Activated T-helper 17 cell treated with anti-CD3 and anti-CD28 coated beads, Interleukin-2, amount 50 U/mL, for 72 hours (primary cell): ENCODE measurements around the gene C3orf18. TPM values are rescaled to one million over a fixed set of nuclear protein-coding genes. Genes with fewer than 3 reads are reported as not detected.

Source experiments
- ATAC-seq: fragments of 150-1000 bp; cut with Tn5 transposase; replicated peaks from 2 replicates; pipeline ENCODE4 v1.10.0; 2021; ENCODE audit warnings: mild to moderate bottlenecking, moderate library complexity
- H3K27ac Mint-ChIP-seq: one replicate; pipeline ENCODE4 v1.8.0; 2022; ENCODE audit warnings: mixed read lengths
- H3K27me3 Mint-ChIP-seq: one replicate; pipeline ENCODE4 v1.8.0; 2022; ENCODE audit warnings: mixed read lengths
- H3K36me3 Mint-ChIP-seq: one replicate; pipeline ENCODE4 v1.8.0; 2022; ENCODE audit warnings: low read depth, mild to moderate bottlenecking, mixed read lengths
- H3K4me1 Mint-ChIP-seq: one replicate; pipeline ENCODE4 v1.8.0; 2022; ENCODE audit warnings: mixed read lengths
- H3K4me3 Mint-ChIP-seq: one replicate; pipeline ENCODE4 v1.8.0; 2022; ENCODE audit warnings: mild to moderate bottlenecking, mixed read lengths
- H3K9me3 Mint-ChIP-seq: one replicate; pipeline ENCODE4 v1.8.0; 2022; ENCODE audit warnings: mixed read lengths
- total RNA-seq, 2 donors: library from RNA; stranded (reverse); gene quantifications; one replicate each; pipeline ENCODE4 v1.2.3, GENCODE V29; 2022

The C3orf18 gene
- total RNA-seq, 2 donors from 2014 or later: 17.3 to 50.8 TPM

GRCh38 chr3:50592568-50592967, 25.0 kb upstream of the C3orf18 start:
- no peak for ATAC-seq
- Mint-ChIP-seq H3K4me1 (peaks cover 33% of the 10 kb centered on the region), H3K4me3 (peak overlapping the region; percentile 84), H3K27me3 (no peaks in the 10 kb centered on the region), H3K36me3 (peaks cover 43% of the 10 kb centered on the region), H3K9me3 (no peaks in the 10 kb centered on the region), H3K27ac (peak overlapping the region; percentile 97)

DNA sequence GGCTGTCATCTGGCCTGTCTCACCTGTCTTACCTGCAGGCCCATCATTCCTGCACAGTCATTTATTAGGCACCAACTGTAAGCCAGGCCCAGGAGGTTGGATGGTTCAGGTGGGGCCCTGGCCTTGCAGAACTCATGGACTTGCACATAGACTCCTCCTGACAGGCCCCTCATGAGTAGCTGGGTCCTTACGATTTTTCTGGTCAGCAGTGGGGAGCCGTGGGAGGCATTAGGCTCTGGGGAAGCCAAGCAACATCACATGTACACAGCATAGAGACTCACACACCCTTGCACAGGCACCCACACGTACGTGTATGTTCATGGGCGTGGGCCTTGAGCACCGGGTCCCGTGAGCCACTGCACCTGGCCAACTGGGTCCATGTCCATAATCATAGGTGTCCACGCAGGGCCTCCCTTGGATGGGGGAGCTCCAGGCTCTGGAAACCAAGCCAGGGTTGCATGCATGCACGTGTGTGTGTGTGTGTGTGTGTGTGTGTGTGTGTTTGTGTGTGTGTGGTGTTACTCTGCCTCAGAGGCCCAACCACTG, 23.7 kb upstream of the C3orf18 start:
- Mint-ChIP-seq H3K36me3 (peaks cover 49% of the 10 kb centered on the region), H3K4me3 (peak overlapping the region; percentile 84), H3K4me1 (peaks cover 38% of the 10 kb centered on the region), H3K9me3 (no peaks in the 10 kb centered on the region), H3K27ac (peak overlapping the region; percentile 97), H3K27me3 (no peaks in the 10 kb centered on the region)
- ATAC-seq: peak; percentile 13

DNA sequence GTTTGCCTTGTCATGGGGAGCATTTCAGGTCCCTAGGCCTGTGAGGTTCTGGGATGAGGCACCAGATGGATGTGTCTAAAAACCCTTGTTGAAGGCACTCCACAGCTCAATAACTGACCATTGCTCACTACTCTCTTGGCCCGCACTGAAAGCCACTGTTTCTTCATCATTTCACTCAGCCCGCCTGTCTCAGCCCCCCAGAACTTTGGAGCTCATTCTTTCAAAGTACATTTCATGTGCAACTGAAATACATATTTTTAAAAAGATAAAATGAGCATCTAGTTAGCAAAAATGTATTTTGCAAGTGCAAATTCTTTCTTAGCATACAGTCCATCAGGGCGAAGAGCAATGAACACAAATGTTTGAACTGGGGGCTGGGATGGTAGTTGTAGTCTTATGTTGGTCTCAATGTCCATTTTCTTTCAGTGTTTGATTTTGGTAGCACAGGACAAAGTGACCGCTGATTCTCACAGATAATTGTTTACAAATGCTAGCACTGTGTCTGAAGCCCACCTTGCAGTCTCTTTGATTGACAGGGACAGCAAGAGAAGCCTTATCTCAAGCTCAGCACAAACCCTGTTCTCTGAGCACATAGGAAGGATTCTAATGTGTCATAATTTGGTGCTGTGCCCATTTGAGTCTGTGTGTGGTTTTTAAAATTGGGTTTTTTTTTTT, 21.3 kb upstream of the C3orf18 start:
- ATAC-seq: no peak
- Mint-ChIP-seq H3K27ac (peak overlapping the region; percentile 97), H3K27me3 (no peaks in the 10 kb centered on the region), H3K4me1 (peaks cover 46% of the 10 kb centered on the region), H3K4me3 (peak overlapping the region; percentile 84), H3K36me3 (peaks cover 55% of the 10 kb centered on the region), H3K9me3 (no peaks in the 10 kb centered on the region)

DNA sequence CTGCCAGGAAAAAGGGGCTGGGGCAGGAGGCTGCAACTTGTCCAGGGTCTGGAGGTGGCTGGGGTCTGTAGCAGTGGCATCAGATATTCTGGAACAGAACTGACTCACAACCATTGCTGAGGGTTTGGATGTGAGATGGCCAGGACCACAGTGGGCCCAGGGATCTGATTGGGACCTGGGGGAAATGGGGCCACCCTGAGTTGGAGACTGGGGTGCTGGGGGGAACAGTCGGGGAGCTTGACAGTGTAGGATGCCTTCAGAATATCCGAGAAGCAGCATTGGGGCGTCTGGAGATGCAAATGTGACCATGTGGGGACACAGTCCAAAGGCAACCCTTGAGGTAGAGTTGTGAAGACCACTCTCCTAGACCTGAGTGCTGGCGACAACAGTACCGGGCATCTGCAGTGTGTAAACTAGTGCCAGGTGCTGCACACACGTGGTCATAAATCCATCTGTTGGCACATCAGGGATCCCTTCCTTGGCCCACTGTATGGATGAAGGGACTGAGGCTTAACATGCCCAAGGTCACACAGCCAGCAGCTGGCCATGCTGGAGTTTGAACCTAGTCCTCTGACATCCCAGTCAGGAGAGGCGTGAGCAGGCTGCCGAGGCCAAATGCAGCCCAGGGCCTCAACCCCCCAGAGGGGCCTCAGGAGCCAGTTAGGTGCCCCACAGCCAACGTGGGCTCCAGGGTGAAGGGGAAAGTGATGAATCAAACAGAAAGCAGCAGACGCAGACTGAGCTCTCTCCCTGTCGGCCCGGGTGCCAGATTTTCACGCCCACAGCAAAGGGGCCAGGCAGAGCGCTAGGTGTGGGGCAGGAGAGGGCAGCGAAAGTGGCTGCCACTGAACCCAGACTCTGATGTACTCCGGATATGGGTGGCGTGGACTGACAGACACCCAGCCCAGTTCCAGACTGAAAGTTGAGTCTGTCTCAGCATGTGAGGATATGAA, 20.5 kb upstream of the C3orf18 start:
- Mint-ChIP-seq H3K4me3 (peak overlapping the region; percentile 84), H3K36me3 (peaks cover 62% of the 10 kb centered on the region), H3K27me3 (no peaks in the 10 kb centered on the region), H3K9me3 (no peaks in the 10 kb centered on the region), H3K27ac (peak overlapping the region; percentile 97), H3K4me1 (peaks cover 50% of the 10 kb centered on the region)
- peak; percentile 54 for ATAC-seq

GRCh38 chr3:50587373-50587772, 19.8 kb upstream of the C3orf18 start:
- Mint-ChIP-seq H3K4me1 (peaks cover 43% of the 10 kb centered on the region), H3K27me3 (no peaks in the 10 kb centered on the region), H3K36me3 (peaks cover 63% of the 10 kb centered on the region), H3K4me3 (peak overlapping the region; percentile 84), H3K27ac (peak overlapping the region; percentile 97), H3K9me3 (no peaks in the 10 kb centered on the region)
- ATAC-seq: no peak

GRCh38 chr3:50586763-50587070, 19.2 kb upstream of the C3orf18 start:
- Mint-ChIP-seq H3K27ac (peak overlapping the region; percentile 97), H3K27me3 (no peaks in the 10 kb centered on the region), H3K4me3 (peak overlapping the region; percentile 84), H3K4me1 (peaks cover 41% of the 10 kb centered on the region), H3K9me3 (no peaks in the 10 kb centered on the region), H3K36me3 (peaks cover 66% of the 10 kb centered on the region)
- ATAC-seq: no peak

- no peaks in the 10 kb centered on the region for H3K27me3 Mint-ChIP-seq
- peak; percentile 5 for ATAC-seq
- peaks cover 68% of the 10 kb centered on the region for H3K36me3 Mint-ChIP-seq
- H3K9me3 Mint-ChIP-seq: no peaks in the 10 kb centered on the region
- peak overlapping the region; percentile 84 for H3K4me3 Mint-ChIP-seq
- peak overlapping the region; percentile 97 for H3K27ac Mint-ChIP-seq
- peaks cover 41% of the 10 kb centered on the region for H3K4me1 Mint-ChIP-seq
Measured at GRCh38 chr3:50585919-50586762, 18.6 kb upstream of the C3orf18 start.

GRCh38 chr3:50584391-50584790, 16.8 kb upstream of the C3orf18 start:
- H3K9me3 Mint-ChIP-seq: no peaks in the 10 kb centered on the region
- no peak for ATAC-seq

GRCh38 chr3:50583897-50584296, 16.4 kb upstream of the C3orf18 start:
- H3K36me3 Mint-ChIP-seq: peaks cover 78% of the 10 kb centered on the region
- peak overlapping the region; percentile 44 for H3K27ac Mint-ChIP-seq
- no peaks in the 10 kb centered on the region for H3K27me3 Mint-ChIP-seq
- H3K9me3 Mint-ChIP-seq: no peaks in the 10 kb centered on the region
- ATAC-seq: no peak
- H3K4me3 Mint-ChIP-seq: peak overlapping the region; percentile 84
- H3K4me1 Mint-ChIP-seq: peaks cover 42% of the 10 kb centered on the region

More at GRCh38 chr3:50584391-50584790, 16.8 kb upstream of the C3orf18 start:
- peaks cover 75% of the 10 kb centered on the region for H3K36me3 Mint-ChIP-seq
- H3K27ac Mint-ChIP-seq: peak overlapping the region; percentile 44
- H3K27me3 Mint-ChIP-seq: no peaks in the 10 kb centered on the region
- peak overlapping the region; percentile 84 for H3K4me3 Mint-ChIP-seq
- H3K4me1 Mint-ChIP-seq: peaks cover 41% of the 10 kb centered on the region

GRCh38 chr3:50582083-50582482, 14.5 kb upstream of the C3orf18 start:
- no peak overlapping the region for H3K27ac Mint-ChIP-seq

GRCh38 chr3:50581459-50581842, 13.9 kb upstream of the C3orf18 start:
- ATAC-seq: no peak
- Mint-ChIP-seq H3K27ac (no peak overlapping the region), H3K4me3 (no peak overlapping the region), H3K4me1 (peaks cover 26% of the 10 kb centered on the region), H3K36me3 (peaks cover 80% of the 10 kb centered on the region), H3K27me3 (no peaks in the 10 kb centered on the region), H3K9me3 (no peaks in the 10 kb centered on the region)

More at GRCh38 chr3:50582083-50582482, 14.5 kb upstream of the C3orf18 start:
- peaks cover 26% of the 10 kb centered on the region for H3K4me1 Mint-ChIP-seq
- H3K4me3 Mint-ChIP-seq: no peak overlapping the region
- H3K9me3 Mint-ChIP-seq: no peaks in the 10 kb centered on the region
- H3K36me3 Mint-ChIP-seq: peaks cover 78% of the 10 kb centered on the region
- no peaks in the 10 kb centered on the region for H3K27me3 Mint-ChIP-seq
- ATAC-seq: no peak

GRCh38 chr3:50580683-50581458, 13.3 kb upstream of the C3orf18 start:
- Mint-ChIP-seq H3K4me3 (no peak overlapping the region), H3K4me1 (peaks cover 25% of the 10 kb centered on the region), H3K9me3 (no peaks in the 10 kb centered on the region), H3K27me3 (no peaks in the 10 kb centered on the region), H3K27ac (no peak overlapping the region), H3K36me3 (peaks cover 86% of the 10 kb centered on the region)
- ATAC-seq: no peak

- H3K4me3 Mint-ChIP-seq: no peak overlapping the region
- peaks cover 96% of the 10 kb centered on the region for H3K36me3 Mint-ChIP-seq
- H3K4me1 Mint-ChIP-seq: peaks cover 25% of the 10 kb centered on the region
- ATAC-seq: no peak
- H3K27ac Mint-ChIP-seq: no peak overlapping the region
- no peaks in the 10 kb centered on the region for H3K27me3 Mint-ChIP-seq
- H3K9me3 Mint-ChIP-seq: no peaks in the 10 kb centered on the region
Measured at GRCh38 chr3:50577348-50577747, 9.8 kb upstream of the C3orf18 start.
